Upper lobe of right lung (tissue), 1 donor: ENCODE data around the gene STK11. TPM values are rescaled to one million over a fixed set of nuclear protein-coding genes. Genes with fewer than 3 reads are reported as not detected.

Source experiments
- ATAC-seq: fragments of 200-7000 bp; cut with Tn5 transposase; one replicate; pipeline ENCODE4 v1.9.1; 2020; ENCODE audit warnings: mild to moderate bottlenecking, moderate library complexity
- DNase-seq: peaks from one replicate; pipeline ENCODE4 v3.0.0-alpha.2; 2020
- H3K27ac ChIP-seq: fragments of 200-600 bp; one replicate; pipeline ENCODE4 v1.8.0; 2022
- H3K27me3 ChIP-seq: fragments of 200-600 bp; one replicate; pipeline ENCODE4 v1.8.0; 2022; ENCODE audit warnings: mild to moderate bottlenecking
- H3K36me3 ChIP-seq: fragments of 200-600 bp; one replicate; pipeline ENCODE4 v1.8.0; 2022
- H3K4me1 ChIP-seq: fragments of 200-600 bp; one replicate; pipeline ENCODE4 v1.8.0; 2022
- H3K4me3 ChIP-seq: fragments of 200-600 bp; one replicate; pipeline ENCODE4 v1.8.0; 2022; ENCODE audit warnings: mild to moderate bottlenecking
- H3K9me3 ChIP-seq: fragments of 200-600 bp; one replicate; pipeline ENCODE4 v1.8.0; 2022
- CTCF ChIP-seq: fragments of 200-600 bp; IDR thresholded peaks from one replicate; pipeline ENCODE4 v1.8.0; 2022; ENCODE audit warnings: antibody characterized with exemption
- intact Hi-C: fragments of 100-400 bp; cut with DNase I; formaldehyde crosslinking; loops from one replicate; pipeline ENCODE4 v1.11.0; 2022
- total RNA-seq: library from RNA; stranded (reverse); fragmentation: NEBNext Ultra II Directional; extraction: Animal tissue kit (Norgen Biotek cat#: 25700); gene quantifications from one replicate; pipeline ENCODE4 v1.2.1, GENCODE V29; 2021
- donor health status: DM: no; HTN: yes; CAD: no; lungs with severe emphysema.

The STK11 gene
- total RNA-seq, 1 donor from 2014 or later: 51.8 TPM

- DNase-seq: no peak
- no peaks in the 10 kb centered on the region for H3K27me3 ChIP-seq
- H3K9me3 ChIP-seq: no peaks in the 10 kb centered on the region
- no peak overlapping the region for H3K27ac ChIP-seq
- H3K4me1 ChIP-seq: peaks cover 16% of the 10 kb centered on the region
- TF ChIP-seq CTCF: no peak
- intact Hi-C loops: no loop called here
- H3K4me3 ChIP-seq: no peak overlapping the region
- peaks cover 38% of the 10 kb centered on the region for H3K36me3 ChIP-seq
- no peak for ATAC-seq
Observed at GRCh38 chr19:1228161-1228957, 22.8 kb downstream of the STK11 start.

- Histone ChIP-seq H3K4me1 (peaks cover 23% of the 10 kb centered on the region), H3K4me3 (no peak overlapping the region), H3K27ac (no peak overlapping the region), H3K36me3 (peaks cover 29% of the 10 kb centered on the region), H3K27me3 (no peaks in the 10 kb centered on the region), H3K9me3 (no peaks in the 10 kb centered on the region)
- DNase-seq: no peak
- intact Hi-C loops: no loop called here
- TF ChIP-seq CTCF: no peak
- no peak for ATAC-seq
Observed at GRCh38 chr19:1229056-1229923, 23.7 kb downstream of the STK11 start.

GRCh38 chr19:1229924-1230782 lies 24.6 kb downstream of the STK11 start:
- Histone ChIP-seq H3K27ac (no peak overlapping the region), H3K27me3 (no peaks in the 10 kb centered on the region), H3K4me3 (no peak overlapping the region), H3K4me1 (peaks cover 23% of the 10 kb centered on the region), H3K36me3 (peaks cover 26% of the 10 kb centered on the region), H3K9me3 (no peaks in the 10 kb centered on the region)
- ATAC-seq (no peak), DNase-seq (no peak)
- intact Hi-C loops: no loop called here
- TF ChIP-seq CTCF: no peak

- no peak for TF ChIP-seq CTCF
- no peaks in the 10 kb centered on the region for H3K9me3 ChIP-seq
- H3K36me3 ChIP-seq: peaks cover 20% of the 10 kb centered on the region
- intact Hi-C loops: no loop called here
- H3K4me3 ChIP-seq: no peak overlapping the region
- H3K27ac ChIP-seq: no peak overlapping the region
- H3K4me1 ChIP-seq: peaks cover 23% of the 10 kb centered on the region
- ATAC-seq (no peak), DNase-seq (no peak)
- H3K27me3 ChIP-seq: no peaks in the 10 kb centered on the region
Observed at GRCh38 chr19:1230783-1231489, 25.4 kb downstream of the STK11 start.
